Type B pancreatic cell (in vitro differentiated cells): ENCODE data around the gene ANGPTL4. TPM values are rescaled to one million over a fixed set of nuclear protein-coding genes. Genes with fewer than 3 reads are reported as not detected.
A peak's percentile ranks its signal among the peaks of the same experiment; 100 is the strongest.

Experiments
- DNase-seq: peaks from one replicate; pipeline ENCODE4 v3.0.0; 2021; ENCODE audit warnings: mixed read lengths; ENCODE audit not compliant: unreplicated experiment; ENCODE audit errors: extremely low spot score
- H3K27ac Mint-ChIP-seq: 2 replicates; pipeline ENCODE4 v1.8.0; 2021; ENCODE audit warnings: mild to moderate bottlenecking, mixed read lengths
- H3K27me3 Mint-ChIP-seq: 2 replicates; pipeline ENCODE4 v1.8.0; 2021; ENCODE audit warnings: mixed read lengths
- H3K36me3 Mint-ChIP-seq: 2 replicates; pipeline ENCODE4 v1.8.0; 2021; ENCODE audit warnings: mixed read lengths
- H3K4me1 Mint-ChIP-seq: one replicate; pipeline ENCODE4 v1.8.0; 2021; ENCODE audit warnings: mixed read lengths; ENCODE audit not compliant: unreplicated experiment
- H3K4me3 Mint-ChIP-seq: 2 replicates; pipeline ENCODE4 v1.8.0; 2021; ENCODE audit warnings: mild to moderate bottlenecking, mixed read lengths
- H3K9me3 Mint-ChIP-seq: 2 replicates; pipeline ENCODE4 v1.8.0; 2021; ENCODE audit warnings: mixed read lengths
- CTCF ChIP-seq: fragments of 200-600 bp; sonication (generic); conservative IDR thresholded peaks from 2 replicates; pipeline ENCODE4 v1.5.0; 2021; ENCODE audit warnings: antibody characterized with exemption, mild to moderate bottlenecking
- total RNA-seq: library from RNA; stranded (reverse); gene quantifications from 2 replicates; pipeline ENCODE4 v1.2.1, GENCODE V29; 2021; ENCODE audit warnings: low replicate concordance

Gene ANGPTL4
- total RNA-seq, 1 donor from 2014 or later = 4.7 TPM

- peaks cover 71% of the 10 kb centered on the region for H3K27me3 Mint-ChIP-seq
Observed at GRCh38 chr19:8333767-8334457, 30.0 kb upstream of the ANGPTL4 start.

GRCh38 chr19:8334458-8335342 is 29.3 kb upstream of the ANGPTL4 start:
- Mint-ChIP-seq H3K4me3 (peak overlapping the region; percentile 54), H3K36me3 (no peaks in the 10 kb centered on the region), H3K27ac (no peak overlapping the region), H3K4me1 (no peaks in the 10 kb centered on the region), H3K27me3 (peaks cover 75% of the 10 kb centered on the region), H3K9me3 (no peaks in the 10 kb centered on the region)
- no peak for TF ChIP-seq CTCF
- peak; percentile 76 for DNase-seq

More at GRCh38 chr19:8333767-8334457, 30.0 kb upstream of the ANGPTL4 start:
- H3K4me1 Mint-ChIP-seq = no peaks in the 10 kb centered on the region
- no peaks in the 10 kb centered on the region for H3K9me3 Mint-ChIP-seq
- no peak for DNase-seq
- H3K27ac Mint-ChIP-seq = no peak overlapping the region
- H3K4me3 Mint-ChIP-seq = peak overlapping the region; percentile 54
- no peak for TF ChIP-seq CTCF
- H3K36me3 Mint-ChIP-seq = no peaks in the 10 kb centered on the region

- peak; percentile 55 for TF ChIP-seq CTCF
Observed at GRCh38 chr19:8335343-8336071, 28.4 kb upstream of the ANGPTL4 start.

GRCh38 chr19:8336072-8336569 is 27.8 kb upstream of the ANGPTL4 start:
- TF ChIP-seq CTCF = no peak
- Mint-ChIP-seq H3K27ac (no peak overlapping the region), H3K36me3 (no peaks in the 10 kb centered on the region), H3K9me3 (no peaks in the 10 kb centered on the region), H3K27me3 (peaks cover 74% of the 10 kb centered on the region), H3K4me1 (no peaks in the 10 kb centered on the region), H3K4me3 (peak overlapping the region; percentile 74)
- no peak for DNase-seq

More at GRCh38 chr19:8335343-8336071, 28.4 kb upstream of the ANGPTL4 start:
- Mint-ChIP-seq H3K27me3 (peaks cover 75% of the 10 kb centered on the region), H3K9me3 (no peaks in the 10 kb centered on the region), H3K4me1 (no peaks in the 10 kb centered on the region), H3K36me3 (no peaks in the 10 kb centered on the region), H3K4me3 (peak overlapping the region; percentile 74), H3K27ac (no peak overlapping the region)
- no peak for DNase-seq

GRCh38 chr19:8336660-8337059 is 27.3 kb upstream of the ANGPTL4 start:
- DNase-seq = no peak
- no peaks in the 10 kb centered on the region for H3K4me1 Mint-ChIP-seq
- no peak overlapping the region for H3K4me3 Mint-ChIP-seq
- no peaks in the 10 kb centered on the region for H3K36me3 Mint-ChIP-seq
- H3K27me3 Mint-ChIP-seq = peaks cover 74% of the 10 kb centered on the region
- no peaks in the 10 kb centered on the region for H3K9me3 Mint-ChIP-seq
- TF ChIP-seq CTCF = no peak
- H3K27ac Mint-ChIP-seq = no peak overlapping the region
